Activated naive CD4-positive, alpha-beta T cell (primary cell): ENCODE measurements around the gene ALPK3.

ENCODE experiments used
- DNase-seq, 4 experiments: peaks; one replicate each; lab custom pipeline; 2025; lab: John Stamatoyannopoulos, UW

Gene ALPK3

DNA sequence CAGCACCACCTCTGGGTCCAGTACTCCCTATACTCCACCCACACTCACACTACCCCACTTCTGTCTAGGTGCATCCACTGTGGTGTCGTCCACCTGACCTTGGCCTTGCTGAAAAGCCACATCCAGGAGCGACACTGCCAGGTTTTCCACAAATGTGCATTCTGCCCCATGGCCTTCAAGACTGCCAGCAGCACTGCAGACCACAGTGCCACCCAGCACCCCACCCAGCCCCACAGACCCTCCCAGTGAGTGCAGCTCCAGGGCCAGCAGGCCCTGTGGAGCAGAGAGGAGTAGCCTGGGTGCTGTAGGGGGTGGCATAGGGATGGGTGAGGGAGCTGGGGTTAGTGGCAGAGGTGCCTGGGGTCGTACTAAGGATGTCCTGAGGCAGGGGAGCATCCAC lies 19.4 kb upstream of the ALPK3 start:
- no peak for DNase-seq

GRCh38 chr15:84798436-84798946 lies 18.7 kb upstream of the ALPK3 start:
- DNase-seq: no peak

DNA sequence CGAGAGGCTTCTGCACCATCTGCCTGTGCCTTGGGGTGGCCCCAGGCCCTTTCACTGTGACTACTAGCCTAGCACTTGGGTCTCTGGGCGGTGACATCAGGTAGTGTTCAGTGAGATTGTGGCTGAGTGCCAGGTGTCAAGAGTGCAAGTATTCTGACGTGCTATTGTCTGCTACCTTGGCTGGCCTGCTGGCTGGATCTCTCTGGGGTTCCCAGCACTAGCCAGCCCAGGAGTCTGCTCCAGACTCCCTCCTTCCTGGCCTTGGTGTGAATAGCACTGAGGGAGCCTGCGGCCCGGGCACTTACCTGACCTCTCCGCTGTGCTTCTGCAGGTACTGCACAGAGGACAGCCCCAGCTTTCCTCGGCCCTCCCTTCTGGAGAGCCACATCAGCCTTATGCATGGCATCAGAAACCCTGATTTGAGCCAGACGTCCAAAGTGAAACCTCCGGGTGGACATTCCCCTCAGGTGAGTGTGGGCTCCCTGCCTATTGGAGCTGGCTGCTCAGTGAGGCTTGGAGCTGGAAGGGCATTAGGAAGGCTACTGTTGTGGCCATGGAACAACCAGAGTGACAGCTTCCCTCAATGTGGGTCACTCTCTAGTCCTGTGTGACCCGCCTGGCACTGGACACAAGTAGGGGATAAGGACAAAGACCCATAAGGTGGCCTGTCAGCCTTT lies 17.5 kb upstream of the ALPK3 start:
- DNase-seq: no peak

GRCh38 chr15:84800365-84800806 lies 16.8 kb upstream of the ALPK3 start:
- no peak for DNase-seq

DNA sequence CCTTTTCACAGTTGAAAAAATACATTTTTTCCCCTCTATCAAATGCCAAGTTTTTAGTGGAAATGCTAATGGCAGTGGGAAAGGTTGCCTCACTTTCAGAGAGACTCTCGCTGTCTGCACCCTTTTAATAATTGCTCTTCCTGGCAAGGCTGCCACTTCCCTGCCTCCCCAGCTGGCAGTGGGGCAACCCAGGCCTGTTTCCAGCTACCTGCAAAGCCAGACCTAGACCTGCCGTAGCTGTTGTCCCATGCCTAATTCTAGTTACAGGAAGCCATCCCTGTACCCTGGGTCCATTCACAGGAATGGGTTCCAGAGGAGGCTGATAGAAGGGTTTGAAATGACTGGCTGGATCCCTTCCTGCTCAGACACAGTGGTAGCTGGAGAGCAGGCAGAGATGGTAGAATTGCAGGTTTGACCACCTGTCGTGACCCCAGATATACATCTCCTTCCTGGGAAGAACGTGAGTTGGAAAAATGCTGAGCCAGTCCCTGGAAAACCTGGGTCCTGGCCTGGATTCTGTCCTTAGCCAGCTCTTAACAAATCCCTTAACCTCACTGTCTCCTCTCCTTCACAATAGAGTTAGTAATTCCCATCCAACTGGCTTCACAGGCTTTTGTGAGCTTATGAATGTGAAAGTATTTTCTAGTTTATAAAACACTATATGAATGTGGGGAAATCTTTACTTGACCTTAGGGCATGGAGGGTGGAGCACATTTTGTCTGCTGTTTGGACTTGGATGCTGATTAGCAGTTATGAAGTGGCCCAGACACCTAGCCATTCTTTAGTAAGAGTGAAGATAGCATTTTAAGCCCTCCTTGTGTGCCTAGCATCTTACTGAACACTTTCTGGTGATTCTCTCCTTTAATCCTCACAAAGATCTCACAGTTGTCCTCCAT lies 12.9 kb upstream of the ALPK3 start:
- DNase-seq: no peak

DNA sequence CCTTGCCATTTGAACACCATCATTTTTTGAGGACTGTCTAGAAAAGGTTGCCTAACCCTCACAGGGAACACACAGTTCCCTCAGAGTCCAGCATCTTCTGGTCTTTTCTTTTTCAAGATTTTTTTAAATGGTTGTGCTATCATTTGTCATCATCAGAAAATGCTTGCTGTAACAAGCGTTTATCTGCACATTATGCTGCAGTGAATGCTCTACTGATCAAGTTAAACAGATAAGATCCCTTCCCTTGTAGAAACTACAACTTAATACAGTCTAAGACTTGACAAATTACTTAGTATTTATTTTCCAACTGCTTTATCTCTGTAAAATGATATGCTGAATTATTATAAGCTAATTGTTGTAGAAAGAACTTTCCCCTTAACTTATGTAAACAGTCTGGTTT lies 11.9 kb upstream of the ALPK3 start:
- no peak for DNase-seq

DNA sequence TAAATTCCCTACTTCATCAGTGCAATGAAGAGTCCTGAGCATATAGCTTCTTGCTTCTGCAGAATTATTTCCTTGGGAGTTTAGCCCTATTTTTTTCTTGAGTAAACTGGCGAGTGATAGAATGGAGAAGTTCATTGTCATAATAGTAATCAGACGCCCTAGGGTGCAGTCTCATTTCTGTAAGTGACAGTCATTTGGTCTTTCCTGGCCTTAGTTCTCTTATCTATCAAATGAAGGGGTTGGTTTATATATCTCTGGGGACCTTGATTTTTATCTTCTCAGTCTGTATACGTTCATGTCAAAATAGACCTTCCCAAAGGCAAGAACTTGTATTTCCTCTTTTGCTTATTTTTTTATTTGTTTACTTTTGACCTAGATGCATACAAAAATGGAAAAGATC lies 9.9 kb upstream of the ALPK3 start:
- DNase-seq: no peak

GRCh38 chr15:84810073-84810840 lies 6.9 kb upstream of the ALPK3 start:
- DNase-seq: no peak

- DNase-seq: no peak
Measured at GRCh38 chr15:84811151-84811550, 6.0 kb upstream of the ALPK3 start.

GRCh38 chr15:84811828-84812227 lies 5.3 kb upstream of the ALPK3 start:
- DNase-seq: no peak

DNA sequence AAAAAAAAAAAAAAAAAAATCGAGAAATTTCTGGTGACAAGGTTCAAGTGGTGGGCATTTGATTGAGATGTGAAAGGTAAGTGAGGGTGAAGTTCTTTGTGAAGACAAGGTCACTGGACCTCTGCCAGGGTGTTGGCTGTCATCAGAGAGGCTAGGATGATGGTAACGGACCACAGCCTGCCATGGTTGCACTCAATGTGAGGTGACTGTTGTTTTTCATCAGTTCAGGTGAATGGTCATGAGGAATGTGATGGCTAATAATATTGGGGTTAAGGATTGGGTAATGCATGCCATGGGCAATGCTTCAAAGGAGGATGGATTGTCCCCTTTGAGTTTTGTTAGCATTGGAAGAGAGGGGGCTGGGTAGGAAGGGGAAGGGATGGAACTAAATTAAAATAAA lies 4.3 kb upstream of the ALPK3 start:
- DNase-seq: no peak

- no peak for DNase-seq
Measured at GRCh38 chr15:84813435-84813834, 3.7 kb upstream of the ALPK3 start.

DNA sequence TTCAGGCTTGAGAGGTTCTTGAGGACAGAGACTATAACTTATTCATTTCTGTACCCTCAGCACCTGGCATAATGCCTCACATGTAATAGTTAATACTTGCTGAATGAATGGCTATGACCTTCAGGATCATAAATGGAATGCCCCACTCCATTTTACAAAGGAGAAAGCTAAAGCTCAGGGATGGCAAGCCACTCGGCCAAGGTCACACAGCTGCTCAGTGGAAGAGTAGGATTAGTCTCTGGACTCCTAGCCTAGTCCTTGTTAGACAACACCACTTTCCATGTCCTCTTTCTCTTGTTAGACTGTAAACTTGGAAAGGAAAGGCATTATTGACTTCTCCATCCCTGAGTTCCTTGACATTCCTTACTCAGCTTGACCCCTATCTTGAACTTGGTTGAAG lies 3.2 kb upstream of the ALPK3 start:
- DNase-seq: no peak

DNA sequence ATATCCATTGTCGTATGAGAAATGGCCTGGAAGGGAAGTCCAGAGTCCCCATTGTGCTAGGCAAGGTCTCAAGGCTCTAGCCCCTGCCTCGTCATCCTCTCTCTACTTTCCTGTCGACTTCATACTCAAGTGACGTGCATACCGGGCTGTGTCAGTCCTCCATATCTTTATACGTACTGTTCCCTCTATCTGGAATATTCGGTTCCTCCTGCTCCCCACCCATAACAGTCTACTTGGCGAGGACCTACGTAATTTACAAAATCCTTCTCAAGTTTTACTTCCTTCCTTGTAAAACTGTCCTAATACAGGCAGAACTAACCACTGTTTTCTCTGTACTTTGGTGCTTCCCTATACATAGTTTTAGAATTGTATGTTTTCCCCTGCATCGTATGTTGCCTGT lies 2.2 kb upstream of the ALPK3 start:
- DNase-seq: no peak

GRCh38 chr15:84817466-84818081 lies 418 bp downstream of the ALPK3 start:
- no peak for DNase-seq

GRCh38 chr15:84818261-84819131 lies 1.3 kb downstream of the ALPK3 start:
- DNase-seq: no peak

DNA sequence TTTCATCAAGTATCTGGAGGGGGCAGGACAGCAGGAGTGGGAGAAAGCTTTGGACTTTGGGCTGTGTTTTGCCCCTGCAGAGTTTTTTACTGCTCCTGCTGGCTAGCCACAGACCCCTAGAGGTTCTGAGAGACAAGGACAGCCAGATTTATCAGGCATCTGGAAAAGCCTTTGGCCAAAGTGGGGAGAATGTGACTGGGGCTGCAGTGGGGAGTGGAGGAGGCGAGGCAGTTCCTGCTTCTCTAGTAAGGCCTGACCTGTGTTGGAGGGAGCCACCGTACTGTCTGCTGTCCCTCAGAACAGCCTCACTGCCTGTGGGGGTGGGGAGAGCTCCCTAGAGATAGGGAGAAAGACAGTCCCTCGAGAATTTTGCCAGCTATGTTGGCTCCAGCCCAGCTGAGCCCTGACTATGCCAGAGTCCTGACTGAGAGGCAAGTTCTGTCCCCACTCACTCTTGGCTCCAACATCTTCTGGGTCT lies 2.2 kb downstream of the ALPK3 start:
- no peak for DNase-seq

GRCh38 chr15:84819791-84820190 lies 2.6 kb downstream of the ALPK3 start:
- DNase-seq: no peak

GRCh38 chr15:84821501-84822021 lies 4.4 kb downstream of the ALPK3 start:
- DNase-seq: no peak

- no peak for DNase-seq
Measured at GRCh38 chr15:84822653-84823281, 5.6 kb downstream of the ALPK3 start.
